ENCODE data around the gene ATP8B4.

The ATP8B4 gene

GRCh38 chr15:49890689-49891088 lies 228.3 kb downstream of the ATP8B4 start:
- no peak for DNase-seq (ENCODE audit: low read depth)

GRCh38 chr15:49889536-49889935 lies 229.5 kb downstream of the ATP8B4 start:
- DNase-seq (ENCODE audit: low read depth), result no peak

DNA sequence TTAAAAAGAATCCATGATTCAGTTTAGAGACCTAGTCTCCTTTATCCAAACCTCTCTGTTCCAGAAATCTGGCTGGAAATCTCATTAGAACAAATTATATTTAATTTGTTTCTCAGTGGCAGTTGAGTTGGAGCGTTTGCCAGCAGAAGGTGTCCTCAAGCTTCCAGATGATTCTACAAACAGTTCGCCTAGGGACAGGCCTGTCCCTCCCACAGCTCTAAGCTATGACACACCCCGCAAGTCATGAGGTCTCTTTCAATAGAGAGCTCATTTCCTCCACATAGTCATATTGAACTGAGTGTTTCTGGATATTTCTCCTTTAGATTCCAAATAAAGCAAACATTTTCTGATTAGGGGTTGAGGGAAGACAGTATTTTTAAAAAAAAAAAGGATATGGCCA lies 230.3 kb downstream of the ATP8B4 start:
- DNase-seq (ENCODE audit: low read depth), result no peak

- no peak for DNase-seq (ENCODE audit: low read depth)
Measured at GRCh38 chr15:49888323-49888693, 230.7 kb downstream of the ATP8B4 start.

DNA sequence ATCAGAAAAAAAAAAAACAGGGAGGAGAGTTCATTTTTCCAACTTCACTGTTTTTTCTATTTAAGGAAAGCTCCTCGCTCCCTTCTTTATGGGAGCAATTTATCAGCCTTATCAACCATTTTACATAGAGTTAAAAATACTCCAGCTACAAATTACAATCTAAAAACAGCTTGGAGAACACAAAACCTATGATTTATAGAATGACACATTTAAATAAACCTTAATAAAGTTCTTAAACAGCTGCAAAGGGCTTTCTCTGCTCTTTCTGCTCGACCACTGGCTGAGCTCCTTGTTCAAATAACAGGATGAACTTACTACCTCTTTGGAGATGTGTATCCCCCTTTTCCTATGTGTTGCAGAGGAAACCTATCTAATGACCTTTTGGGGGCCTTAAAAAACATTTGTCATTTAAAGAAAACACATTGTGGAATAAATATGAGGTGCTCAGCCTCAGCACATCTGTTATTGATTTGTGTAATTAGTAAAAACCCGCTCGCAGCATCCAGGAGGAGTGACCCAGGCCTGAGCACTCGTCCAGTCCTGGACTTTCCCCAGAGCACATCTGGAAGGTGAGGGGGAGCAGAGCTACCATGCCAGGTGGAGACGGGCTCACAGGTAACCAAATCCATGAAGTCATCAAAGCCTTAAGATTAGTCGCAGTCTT lies 231.2 kb downstream of the ATP8B4 start:
- DNase-seq (ENCODE audit: low read depth), result no peak

DNA sequence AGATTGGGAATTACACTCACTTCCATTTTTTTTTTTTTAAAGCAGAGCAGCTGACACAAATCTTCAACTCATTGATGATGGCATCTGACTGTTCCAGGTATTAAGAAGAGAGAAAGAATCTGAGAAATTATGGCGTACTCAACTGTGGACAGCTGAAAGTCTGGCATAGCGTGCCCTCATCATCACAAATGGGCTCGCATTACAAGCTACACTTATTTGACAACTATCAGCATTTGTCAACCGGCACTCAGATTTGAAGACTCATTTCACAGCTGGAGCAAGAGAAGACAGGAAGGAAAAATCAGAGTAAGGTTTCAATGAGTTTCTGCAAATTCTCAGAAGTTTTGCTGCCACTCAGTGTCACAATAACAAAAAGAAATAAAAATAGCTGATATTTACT lies 235.9 kb downstream of the ATP8B4 start:
- no peak for DNase-seq (ENCODE audit: low read depth)

GRCh38 chr15:49881866-49882265 lies 237.2 kb downstream of the ATP8B4 start:
- DNase-seq (ENCODE audit: low read depth), result no peak

- no peak for DNase-seq (ENCODE audit: low read depth)
Measured at GRCh38 chr15:49881433-49881832, 237.6 kb downstream of the ATP8B4 start.

- no peak for DNase-seq (ENCODE audit: low read depth)
Measured at GRCh38 chr15:49877873-49878521, 241.0 kb downstream of the ATP8B4 start.

- no peak for DNase-seq (ENCODE audit: low read depth)
Measured at GRCh38 chr15:49877117-49877872, 241.7 kb downstream of the ATP8B4 start.

DNA sequence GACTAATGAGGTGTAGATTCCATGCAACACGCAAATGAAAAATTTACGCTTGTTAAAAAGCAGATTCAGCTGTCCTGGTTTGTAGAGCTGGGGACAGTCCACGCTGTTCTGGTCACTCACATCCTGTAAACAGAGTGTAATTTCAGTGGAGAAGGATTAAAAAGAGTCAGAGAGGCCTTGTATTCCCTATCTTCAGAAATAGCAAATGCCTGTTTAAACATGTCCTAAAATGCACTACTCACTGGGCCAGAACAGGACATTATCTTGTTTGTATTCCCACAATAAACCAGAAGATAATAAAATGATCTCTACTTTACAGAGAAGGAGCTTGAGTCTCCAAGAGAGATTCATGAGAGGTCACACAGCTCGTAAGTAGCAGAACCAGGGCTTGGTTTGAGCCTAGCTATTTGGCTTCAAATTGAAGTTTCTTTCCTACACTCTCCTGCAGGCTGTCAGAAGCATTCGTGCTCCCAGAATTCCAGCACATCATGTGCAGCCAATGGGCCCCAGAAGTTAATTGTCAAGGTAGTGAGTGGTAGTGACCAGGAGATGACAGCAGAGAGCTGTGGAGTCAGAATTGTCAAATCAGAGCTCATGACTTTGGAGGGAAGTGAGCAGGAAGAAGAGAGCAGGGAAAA lies 242.5 kb downstream of the ATP8B4 start:
- DNase-seq (ENCODE audit: low read depth), result no peak

DNA sequence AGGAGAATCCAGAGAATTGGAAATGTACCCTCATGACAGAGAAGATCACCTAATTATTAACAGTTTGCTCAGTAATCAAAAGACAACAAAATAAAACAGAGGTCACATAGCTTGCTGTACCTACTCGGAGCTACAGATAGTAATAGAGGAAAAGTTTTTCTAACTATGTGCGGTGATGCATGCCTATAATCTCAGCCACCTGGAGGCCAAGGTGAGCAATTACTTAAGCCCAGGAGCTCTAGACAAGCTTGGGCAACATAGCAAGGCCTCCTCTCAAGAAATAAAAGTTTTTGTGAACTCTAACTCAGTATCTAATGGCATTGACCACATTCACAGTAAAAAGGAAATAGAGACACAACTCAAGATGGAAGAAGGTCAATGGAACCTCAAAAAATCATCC lies 243.6 kb downstream of the ATP8B4 start:
- DNase-seq (ENCODE audit: low read depth), result no peak

DNA sequence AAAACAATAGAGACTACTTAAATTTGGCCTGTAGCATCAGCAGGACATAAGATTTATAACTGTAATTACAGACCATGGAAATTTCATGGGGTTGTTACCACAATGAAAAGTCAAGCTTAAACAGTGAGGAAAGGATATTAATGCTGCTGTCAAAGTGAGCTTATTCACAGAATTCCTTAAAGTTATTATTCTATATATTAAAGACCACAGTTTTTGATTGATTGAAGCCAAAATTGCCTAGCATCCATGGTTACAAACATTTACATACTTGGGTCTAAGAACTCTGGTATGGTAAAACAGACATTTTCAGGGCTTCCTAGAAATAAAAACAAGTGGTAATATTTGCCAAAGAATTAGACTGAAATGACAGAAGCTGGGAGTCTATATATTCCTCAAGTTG lies 248.6 kb downstream of the ATP8B4 start:
- DNase-seq (ENCODE audit: low read depth), result no peak

- no peak for DNase-seq (ENCODE audit: low read depth)
Measured at GRCh38 chr15:49868348-49868747, 250.7 kb downstream of the ATP8B4 start.

- no peak for DNase-seq (ENCODE audit: low read depth)
Measured at GRCh38 chr15:49865925-49866757, 252.9 kb downstream of the ATP8B4 start.

GRCh38 chr15:49864251-49864650 lies 254.8 kb downstream of the ATP8B4 start:
- DNase-seq (ENCODE audit: low read depth), result no peak

DNA sequence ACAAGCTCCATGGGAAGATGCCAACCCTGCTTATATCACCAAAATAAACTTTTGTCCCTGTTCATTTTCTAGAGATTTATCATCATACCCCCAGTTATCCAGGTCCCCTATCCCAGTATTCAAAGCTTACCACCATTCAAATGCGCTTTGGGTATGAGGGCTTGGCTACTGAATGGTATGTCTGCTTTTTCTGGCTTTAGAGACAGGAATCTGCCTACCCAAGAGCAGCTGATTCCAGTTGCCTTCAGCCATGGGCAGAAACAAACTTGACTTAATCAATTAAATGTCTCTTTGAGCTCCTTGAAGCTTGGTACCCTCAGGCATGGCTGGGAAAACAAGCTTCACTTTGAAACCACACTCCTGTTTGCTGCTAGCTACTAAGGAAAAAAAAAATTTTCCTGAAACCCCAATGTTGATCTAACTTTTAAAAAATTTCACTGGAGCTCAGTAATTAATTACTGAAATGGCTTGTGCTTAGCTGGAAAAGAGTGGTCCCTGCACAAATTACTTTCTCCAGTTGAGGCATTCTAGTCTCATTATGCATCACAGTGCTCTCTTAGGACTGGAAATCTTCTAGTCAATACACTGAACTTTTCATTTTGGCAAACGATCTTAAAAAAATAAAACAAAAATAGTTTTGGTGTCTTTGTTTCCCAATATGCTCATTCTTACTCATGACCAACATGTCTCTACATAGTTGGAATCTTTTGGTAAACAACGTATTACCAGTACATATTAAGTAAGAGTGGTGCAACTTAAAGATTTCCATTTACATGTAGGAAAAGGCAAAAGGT lies 255.4 kb downstream of the ATP8B4 start:
- DNase-seq (ENCODE audit: low read depth), result no peak

DNA sequence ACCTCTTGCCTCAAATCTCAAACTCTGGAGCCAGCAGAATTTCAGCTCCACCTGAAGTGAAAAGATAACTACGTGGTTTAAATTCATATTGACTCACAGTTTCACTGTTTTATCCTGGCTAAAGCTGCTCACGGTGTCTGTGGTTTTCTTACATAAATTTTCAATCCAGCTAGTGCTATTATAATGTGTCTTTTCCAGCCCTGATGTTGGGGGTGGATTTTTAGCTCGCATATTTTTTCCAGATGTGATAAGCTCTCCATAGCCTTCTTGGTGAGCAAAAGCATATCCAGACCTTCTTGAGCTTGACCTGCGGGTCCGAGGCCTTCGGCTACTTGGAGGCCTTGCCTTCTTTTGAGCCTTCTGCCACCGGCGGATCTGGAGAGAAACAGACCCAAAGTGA lies 258.9 kb downstream of the ATP8B4 start:
- DNase-seq (ENCODE audit: low read depth), result no peak

DNA sequence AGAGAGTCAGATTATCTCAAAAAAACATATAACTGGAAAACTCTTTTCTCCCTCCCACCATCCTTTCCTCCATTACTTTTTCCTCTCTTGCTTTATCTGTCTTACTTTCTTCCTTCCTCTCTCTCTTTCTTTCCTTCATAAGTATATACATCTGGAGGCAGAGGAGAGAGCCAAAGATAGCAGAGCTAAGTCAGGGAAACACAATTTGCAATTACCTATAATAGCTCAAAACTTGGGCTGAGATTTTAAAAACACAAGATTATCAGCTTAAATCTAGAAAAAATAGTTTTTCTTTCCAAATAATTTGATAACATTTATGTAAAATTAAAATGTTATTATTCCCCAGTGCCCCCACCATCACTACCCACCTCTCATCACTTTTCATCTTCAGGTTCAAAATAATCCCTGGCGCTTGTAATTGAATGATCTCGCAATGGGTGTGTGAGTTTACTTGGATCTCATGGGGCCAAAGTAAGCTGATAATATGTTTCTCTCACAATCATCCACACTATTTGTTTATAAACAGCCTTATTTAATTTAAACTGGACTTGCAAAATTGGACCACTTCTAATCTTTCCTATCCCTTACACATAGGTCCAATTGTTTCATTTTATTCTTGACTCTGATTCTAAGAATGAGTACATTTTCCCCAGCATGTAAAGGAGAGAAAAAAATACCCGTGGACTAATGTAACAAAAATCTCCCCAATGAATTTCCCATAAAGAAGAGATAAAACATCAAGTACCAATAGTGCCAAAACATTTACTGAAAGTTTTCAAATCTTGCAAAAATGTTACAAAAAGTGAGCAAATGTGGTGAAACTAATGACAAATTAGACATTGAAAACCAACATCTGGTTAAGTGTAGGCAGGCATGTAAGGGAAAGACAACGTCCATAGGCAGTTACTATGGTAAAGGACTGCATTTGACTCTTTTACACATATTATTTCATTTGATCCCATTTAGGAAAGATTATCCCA lies 261.2 kb downstream of the ATP8B4 start:
- DNase-seq (ENCODE audit: low read depth), result no peak
